Measurements from ENCODE around the gene ASB2. TPM values are rescaled to one million over a fixed set of nuclear protein-coding genes. Genes with fewer than 3 reads are reported as not detected.

The ASB2 gene
- polyA plus RNA-seq, 1 donor (not counting 4 experiments of a cell fraction or from before 2014, with no cell fraction given): 0.56 TPM

DNA sequence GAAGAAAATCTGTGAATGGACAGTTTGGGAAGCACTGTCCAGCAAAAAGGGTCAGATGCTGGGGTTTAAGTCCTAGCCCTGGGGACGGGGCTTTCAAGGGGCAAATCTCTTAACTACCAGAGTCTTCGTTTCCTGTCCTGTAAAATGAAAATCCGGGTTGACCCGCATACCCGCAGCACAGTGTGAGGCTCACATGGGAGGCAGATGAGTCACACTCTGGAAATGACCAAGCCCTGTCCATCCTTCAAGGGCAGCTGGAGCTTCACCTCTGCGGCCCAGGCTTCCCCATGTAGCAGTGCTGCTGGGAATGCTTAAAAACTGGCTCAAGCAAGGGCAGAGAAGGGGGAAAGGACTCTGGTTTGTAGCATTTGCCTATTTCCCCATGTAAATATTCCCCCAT lies 30.3 kb downstream of the ASB2 start:
- Histone ChIP-seq H3K36me3 (ENCODE audit: control insufficient read depth in 2 of 2, extremely low read depth in 1 of 2, insufficient read depth in 2 of 2, low read length in 2 of 2) (no peaks in the 10 kb centered on the region), H3K4me3 (ENCODE audit: control insufficient read depth in 2 of 3, extremely low read depth in 1 of 3, insufficient read depth in 2 of 3, low read depth in 1 of 3, low read length in 3 of 3) (no peak overlapping the region), H4K20me1 (ENCODE audit: control insufficient read depth, extremely low read depth, insufficient read depth, low read length) (no peaks in the 10 kb centered on the region), H3K9me1 (ENCODE audit: control insufficient read depth, extremely low read depth, insufficient read depth, low read length) (no peaks in the 10 kb centered on the region), H2AFZ (ENCODE audit: control insufficient read depth, low read length) (peak overlapping the region; percentile 81), H3K9me3 (ENCODE audit: control insufficient read depth, low read depth, low read length) (no peaks in the 10 kb centered on the region), H3K4me2 (ENCODE audit: control insufficient read depth, extremely low read depth, insufficient read depth, low read depth, low read length) (peak overlapping the region; percentile 29), H3K27ac (ENCODE audit: control insufficient read depth, insufficient read depth, low read length) (peak overlapping the region; percentile 13), H3K9ac (ENCODE audit: control insufficient read depth, extremely low read depth, insufficient read depth, low read length) (peak overlapping the region; percentile 26), H3K4me1 (ENCODE audit: control insufficient read depth, extremely low read depth, insufficient read depth, low read length) (peaks cover 12% of the 10 kb centered on the region), H3K79me2 (ENCODE audit: control insufficient read depth, insufficient read depth, low read length) (no peaks in the 10 kb centered on the region), H3K27me3 (ENCODE audit: control insufficient read depth, extremely low read depth, insufficient read depth, low read length) (no peaks in the 10 kb centered on the region)
- dilution Hi-C loops (cut with MboI; ENCODE audit: extremely low pct_ligation_motif_present, low sequenced_read_pairs): no loop called here
- TF ChIP-seq, protein P1, sequence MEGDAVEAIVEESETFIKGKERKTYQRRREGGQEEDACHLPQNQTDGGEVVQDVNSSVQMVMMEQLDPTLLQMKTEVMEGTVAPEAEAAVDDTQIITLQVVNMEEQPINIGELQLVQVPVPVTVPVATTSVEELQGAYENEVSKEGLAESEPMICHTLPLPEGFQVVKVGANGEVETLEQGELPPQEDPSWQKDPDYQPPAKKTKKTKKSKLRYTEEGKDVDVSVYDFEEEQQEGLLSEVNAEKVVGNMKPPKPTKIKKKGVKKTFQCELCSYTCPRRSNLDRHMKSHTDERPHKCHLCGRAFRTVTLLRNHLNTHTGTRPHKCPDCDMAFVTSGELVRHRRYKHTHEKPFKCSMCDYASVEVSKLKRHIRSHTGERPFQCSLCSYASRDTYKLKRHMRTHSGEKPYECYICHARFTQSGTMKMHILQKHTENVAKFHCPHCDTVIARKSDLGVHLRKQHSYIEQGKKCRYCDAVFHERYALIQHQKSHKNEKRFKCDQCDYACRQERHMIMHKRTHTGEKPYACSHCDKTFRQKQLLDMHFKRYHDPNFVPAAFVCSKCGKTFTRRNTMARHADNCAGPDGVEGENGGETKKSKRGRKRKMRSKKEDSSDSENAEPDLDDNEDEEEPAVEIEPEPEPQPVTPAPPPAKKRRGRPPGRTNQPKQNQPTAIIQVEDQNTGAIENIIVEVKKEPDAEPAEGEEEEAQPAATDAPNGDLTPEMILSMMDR (optimal IDR thresholded peaks at IDR 0.05 in 1 of 3, IDR thresholded peaks at IDR 0.05 in 1 of 3, conservative IDR thresholded peaks at IDR 0.05 in 1 of 3; ENCODE audit: extremely low read depth in 1 of 3, insufficient read depth in 2 of 3, low read length in 3 of 3): no peak
- no peak for TF ChIP-seq EZH2 (IDR thresholded peaks at IDR 0.05; ENCODE audit: low read length)
- no peak for DNase-seq (ENCODE audit: low read depth, low spot score)
- FAIRE-seq: no peak

DNA sequence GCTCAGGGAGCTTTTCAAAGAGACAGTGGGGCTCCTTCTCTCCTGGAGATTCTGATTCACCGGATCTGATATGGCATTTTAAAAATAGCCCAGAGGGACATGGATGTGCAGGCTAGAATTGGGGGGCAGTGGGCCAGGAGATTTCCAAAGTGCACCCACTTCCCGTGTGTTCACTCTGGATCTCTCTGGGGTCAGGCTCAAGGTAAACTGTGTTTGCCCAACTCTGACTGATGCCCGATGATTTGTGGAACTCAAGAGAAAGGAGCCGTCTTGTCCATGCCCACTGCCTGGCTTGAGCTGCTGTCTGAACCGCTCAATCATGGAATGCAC lies 31.3 kb downstream of the ASB2 start:
- H4K20me1 ChIP-seq (ENCODE audit: control insufficient read depth, extremely low read depth, insufficient read depth, low read length): no peaks in the 10 kb centered on the region
- no peak overlapping the region for H2AFZ ChIP-seq (ENCODE audit: control insufficient read depth, low read length)
- H3K79me2 ChIP-seq (ENCODE audit: control insufficient read depth, insufficient read depth, low read length): no peaks in the 10 kb centered on the region
- peaks cover 12% of the 10 kb centered on the region for H3K4me1 ChIP-seq (ENCODE audit: control insufficient read depth, extremely low read depth, insufficient read depth, low read length)
- no peaks in the 10 kb centered on the region for H3K9me3 ChIP-seq (ENCODE audit: control insufficient read depth, low read depth, low read length)
- dilution Hi-C loops (cut with MboI; ENCODE audit: extremely low pct_ligation_motif_present, low sequenced_read_pairs): no loop called here
- FAIRE-seq: no peak
- no peaks in the 10 kb centered on the region for H3K27me3 ChIP-seq (ENCODE audit: control insufficient read depth, extremely low read depth, insufficient read depth, low read length)
- no peaks in the 10 kb centered on the region for H3K36me3 ChIP-seq (ENCODE audit: control insufficient read depth in 2 of 2, extremely low read depth in 1 of 2, insufficient read depth in 2 of 2, low read length in 2 of 2)
- no peak overlapping the region for H3K9ac ChIP-seq (ENCODE audit: control insufficient read depth, extremely low read depth, insufficient read depth, low read length)
- DNase-seq (ENCODE audit: low read depth, low spot score): no peak
- H3K27ac ChIP-seq (ENCODE audit: control insufficient read depth, insufficient read depth, low read length): no peak overlapping the region
- TF ChIP-seq, protein P1 (optimal IDR thresholded peaks at IDR 0.05 in 1 of 3, IDR thresholded peaks at IDR 0.05 in 1 of 3, conservative IDR thresholded peaks at IDR 0.05 in 1 of 3; ENCODE audit: extremely low read depth in 1 of 3, insufficient read depth in 2 of 3, low read length in 3 of 3): no peak
- no peak for TF ChIP-seq EZH2 (IDR thresholded peaks at IDR 0.05; ENCODE audit: low read length)
- H3K4me3 ChIP-seq (ENCODE audit: control insufficient read depth in 2 of 3, extremely low read depth in 1 of 3, insufficient read depth in 2 of 3, low read depth in 1 of 3, low read length in 3 of 3): no peak overlapping the region
- no peak overlapping the region for H3K4me2 ChIP-seq (ENCODE audit: control insufficient read depth, extremely low read depth, insufficient read depth, low read depth, low read length)
- no peaks in the 10 kb centered on the region for H3K9me1 ChIP-seq (ENCODE audit: control insufficient read depth, extremely low read depth, insufficient read depth, low read length)

All from keratinocyte (primary cell).